Glutamatergic neuron (in vitro differentiated cells): ENCODE data around the gene ASPRV1. TPM values are rescaled to one million over a fixed set of nuclear protein-coding genes. Genes with fewer than 3 reads are reported as not detected.

Source experiments
- DNase-seq: peaks from one replicate; pipeline ENCODE4 v3.0.0; 2022
- H3K27ac Mint-ChIP-seq: one replicate; pipeline ENCODE4 v1.8.0; 2020; ENCODE audit warnings: mild to moderate bottlenecking, mixed read lengths, inconsistent platforms; ENCODE audit not compliant: unreplicated experiment
- H3K27me3 Mint-ChIP-seq: one replicate; pipeline ENCODE4 v1.8.0; 2020; ENCODE audit warnings: mild to moderate bottlenecking, moderate library complexity, mixed read lengths, inconsistent platforms; ENCODE audit not compliant: unreplicated experiment
- H3K36me3 Mint-ChIP-seq: one replicate; pipeline ENCODE4 v1.8.0; 2020; ENCODE audit warnings: mild to moderate bottlenecking, mixed read lengths, inconsistent platforms; ENCODE audit not compliant: unreplicated experiment
- H3K4me1 Mint-ChIP-seq: one replicate; pipeline ENCODE4 v1.8.0; 2020; ENCODE audit warnings: mild to moderate bottlenecking, low read depth, mixed read lengths, inconsistent platforms; ENCODE audit not compliant: unreplicated experiment
- H3K4me3 Mint-ChIP-seq: one replicate; pipeline ENCODE4 v1.8.0; 2020; ENCODE audit warnings: mild to moderate bottlenecking, mixed read lengths, inconsistent platforms; ENCODE audit not compliant: unreplicated experiment
- H3K9me3 Mint-ChIP-seq: one replicate; pipeline ENCODE4 v1.8.0; 2020; ENCODE audit warnings: mild to moderate bottlenecking, moderate library complexity, mixed read lengths, inconsistent platforms; ENCODE audit not compliant: unreplicated experiment
- CTCF ChIP-seq: fragments of 200-600 bp; sonication (generic); IDR thresholded peaks from one replicate; pipeline ENCODE4 v1.5.0; 2021; ENCODE audit not compliant: partially characterized antibody, unreplicated experiment
- long read RNA-seq: library from polyadenylated mRNA; unstranded; transcript quantifications from one replicate; pipeline ENCODE4 v2.0.0, GENCODE V29; 2020; ENCODE audit not compliant: unreplicated experiment
- total RNA-seq: library from RNA; stranded (reverse); fragmentation: NEBNext Ultra II Directional; extraction: Animal tissue kit (Norgen Biotek cat#: 25700); gene quantifications from one replicate; pipeline ENCODE4 v1.2.1, GENCODE V29; 2021; ENCODE audit not compliant: unreplicated experiment

Gene ASPRV1
- 2.5 TPM for total RNA-seq
- long read RNA-seq, partial matches to known transcripts: 0 of 1 reads
- long read RNA-seq, other reads (novel, unspliced or antisense): 0 of 1 reads

GRCh38 chr2:69961496-69961895 lies at the start of gene ASPRV1:
TSS of gene ASPRV1 (minus strand) at chr2:69961631. CDS start at chr2:69961436, 195 bp downstream.
- H3K27ac Mint-ChIP-seq: no peak within 1 kb of the TSS
- H3K36me3 Mint-ChIP-seq: no peaks in the 10 kb centered on the region
- H3K9me3 Mint-ChIP-seq: peaks cover 6% of the 10 kb centered on the region
- peaks cover 2% of the 10 kb centered on the region for H3K4me1 Mint-ChIP-seq
- peaks cover 2% of the 10 kb centered on the region for H3K27me3 Mint-ChIP-seq
- DNase-seq: no peak
- H3K4me3 Mint-ChIP-seq: no peak within 1 kb of the TSS
- no peak for TF ChIP-seq CTCF

GRCh38 chr2:70010576-70011111 lies 49.2 kb upstream of the ASPRV1 start:
- Mint-ChIP-seq H3K4me1 (no peaks in the 10 kb centered on the region), H3K4me3 (no peak overlapping the region), H3K27ac (no peak overlapping the region), H3K9me3 (no peaks in the 10 kb centered on the region), H3K36me3 (peaks cover 7% of the 10 kb centered on the region), H3K27me3 (peaks cover 6% of the 10 kb centered on the region)
- no peak for TF ChIP-seq CTCF
- no peak for DNase-seq

- Mint-ChIP-seq H3K4me1 (no peaks in the 10 kb centered on the region), H3K27me3 (peaks cover 6% of the 10 kb centered on the region), H3K4me3 (no peak overlapping the region), H3K27ac (no peak overlapping the region), H3K36me3 (peaks cover 7% of the 10 kb centered on the region), H3K9me3 (no peaks in the 10 kb centered on the region)
- DNase-seq: no peak
- no peak for TF ChIP-seq CTCF
Measured at GRCh38 chr2:70009762-70010575, 48.5 kb upstream of the ASPRV1 start.

GRCh38 chr2:70008290-70008689 lies 46.9 kb upstream of the ASPRV1 start:
- Mint-ChIP-seq H3K27me3 (peaks cover 9% of the 10 kb centered on the region), H3K9me3 (no peaks in the 10 kb centered on the region), H3K4me3 (no peak overlapping the region), H3K27ac (no peak overlapping the region), H3K36me3 (peaks cover 7% of the 10 kb centered on the region), H3K4me1 (no peaks in the 10 kb centered on the region)
- no peak for DNase-seq
- TF ChIP-seq CTCF: no peak

GRCh38 chr2:70007151-70007550 lies 45.7 kb upstream of the ASPRV1 start:
- Mint-ChIP-seq H3K27ac (no peak overlapping the region), H3K4me1 (no peaks in the 10 kb centered on the region), H3K27me3 (peaks cover 9% of the 10 kb centered on the region), H3K9me3 (no peaks in the 10 kb centered on the region), H3K4me3 (no peak overlapping the region), H3K36me3 (peaks cover 7% of the 10 kb centered on the region)
- DNase-seq: no peak
- no peak for TF ChIP-seq CTCF
